K562 (cell line): Measurements from ENCODE around the gene INO80C. TPM values are rescaled to one million over a fixed set of nuclear protein-coding genes. Genes with fewer than 3 reads are reported as not detected.

ENCODE experiments used
- ATAC-seq: fragments of 200-7000 bp; cut with Tn5 transposase; 3 replicates; pipeline ENCODE4 v1.9.1; 2020; ENCODE audit warnings: moderate library complexity
- BruUV-seq: library from RNA; stranded (reverse); fragments of 400-500 nt; replicated peaks from 2 replicates; lab custom pipeline; 2021; lab: Mats Ljungman, UMichigan
- CTCF ChIA-PET: fragments of 300-600 bp; formaldehyde crosslinking; extraction: SDS; loops from one replicate; lab custom pipeline; 2021; ENCODE audit warnings: low intra/inter-chr PET ratio; lab: Yijun Ruan, JAX
- POLR2A ChIA-PET: fragments of 300-600, 350-650 bp; sonication (Branson Sonifier 250); formaldehyde crosslinking; extraction: SDS; loops from one replicate; lab custom pipeline; 2021; ENCODE audit warnings: antibody characterized with exemption, inconsistent platforms; lab: Yijun Ruan, JAX
- DNase-seq, 4 experiments: peaks; one replicate each; pipeline versions ENCODE4 v3.0.0 to v3.0.0-alpha.2; 2011 to 2018; ENCODE audit warnings: low spot score in 3 of 4, mixed read lengths in 3 of 4; ENCODE audit errors: extremely low read depth in 1 of 4
- FAIRE-seq: peaks from 2 replicates; lab custom pipeline; 2011; peaks lifted over from hg19 to GRCh38; lab: Jason Lieb, UNC
- H2AFZ ChIP-seq: 2 replicates; pipeline ENCODE4 v1.6.0; 2011; ENCODE audit warnings: low read depth, low read length, control low read depth, inconsistent platforms
- H3K27ac ChIP-seq: fragments of 200-600 bp; 3 replicates; pipeline ENCODE4 v1.8.0; 2011; ENCODE audit warnings: low read depth, mild to moderate bottlenecking, control low read depth, inconsistent platforms, low read length, moderate library complexity, mixed read lengths; ENCODE audit errors: extremely low read depth
- H3K27me3 ChIP-seq, 2 experiments: fragments of 300-600 bp in 1 of 2; 2 replicates in 1 of 2; 3 replicates in 1 of 2; pipeline versions ENCODE4 v1.6.0 to v1.8.0; 2011; ENCODE audit warnings: inconsistent platforms in 2 of 2, low read length in 2 of 2, mild to moderate bottlenecking in 1 of 2, mixed read lengths in 1 of 2, moderate library complexity in 1 of 2; ENCODE audit not compliant: control insufficient read depth in 2 of 2, insufficient read depth in 2 of 2
- H3K36me3 ChIP-seq: fragments of 300-600 bp; 3 replicates; pipeline ENCODE4 v1.8.0; 2011; ENCODE audit warnings: mild to moderate bottlenecking, low read length, inconsistent platforms; ENCODE audit not compliant: control insufficient read depth, insufficient read depth
- H3K4me1 ChIP-seq, 2 experiments: fragments of 200-600 bp in 1 of 2; replicated peaks in 1 of 2; 2 replicates in 1 of 2; 3 replicates in 1 of 2; pipeline versions ENCODE4 v1.5.1 to v1.8.0; 2011; ENCODE audit warnings: inconsistent platforms in 2 of 2, low read length in 2 of 2, mild to moderate bottlenecking in 1 of 2, mixed read lengths in 1 of 2, moderate library complexity in 1 of 2; ENCODE audit not compliant: control insufficient read depth in 2 of 2, insufficient read depth in 2 of 2
- H3K4me2 ChIP-seq: 2 replicates; pipeline ENCODE4 v1.6.1; 2011; ENCODE audit warnings: low read length, control low read depth, inconsistent platforms, mixed read lengths; ENCODE audit not compliant: insufficient read depth
- H3K4me3 ChIP-seq: fragments of 200-600 bp; sonication (generic), shearing (Covaris generic); 2 replicates; pipeline ENCODE4 v1.5.1; 2016; ENCODE audit warnings: control low read depth, inconsistent platforms
- H3K79me2 ChIP-seq: fragments of 200-600 bp; 3 replicates; pipeline ENCODE4 v1.8.0; 2011; ENCODE audit warnings: low read length, inconsistent platforms; ENCODE audit not compliant: control insufficient read depth, insufficient read depth
- H3K9ac ChIP-seq, 2 experiments: 2 replicates each; pipeline versions ENCODE4 v1.6.0 to v1.6.1; 2011; ENCODE audit warnings: low read depth in 2 of 2, low read length in 2 of 2, control low read depth in 1 of 2, inconsistent platforms in 1 of 2, mild to moderate bottlenecking in 1 of 2, mixed read lengths in 1 of 2; ENCODE audit not compliant: insufficient read depth in 1 of 2
- H3K9me1 ChIP-seq: one replicate; pipeline ENCODE4 v1.6.0; 2011; ENCODE audit warnings: inconsistent platforms, mild to moderate bottlenecking, low read length, moderate library complexity; ENCODE audit not compliant: control insufficient read depth, insufficient read depth
- H3K9me3 ChIP-seq: replicated peaks from 2 replicates; pipeline ENCODE4 v1.5.1; 2011; ENCODE audit warnings: low read depth, low read length, inconsistent platforms; ENCODE audit not compliant: control insufficient read depth, insufficient read depth
- H4K20me1 ChIP-seq: replicated peaks from 2 replicates; pipeline ENCODE4 v1.6.1; 2011; ENCODE audit warnings: low read length, inconsistent platforms, mixed read lengths; ENCODE audit not compliant: control insufficient read depth, insufficient read depth
- CREB3 ChIP-seq: fragments of 450-650 bp; conservative IDR thresholded peaks from 2 replicates; pipeline ENCODE4 v1.6.1; 2016; ENCODE audit warnings: missing genetic modification characterization, low read depth, mild to moderate bottlenecking, missing compliant biosample characterization, moderate library complexity
- TCF3 ChIP-seq: sonication (generic); formaldehyde crosslinking; IDR thresholded peaks from 2 replicates; pipeline ENCODE4 v1.4.0; 2020; ENCODE audit warnings: mild to moderate bottlenecking, missing genetic modification reagents
- TCF7 ChIP-seq: sonication (generic); IDR thresholded peaks from 2 replicates; pipeline ENCODE4 v1.6.1; 2016; ENCODE audit warnings: antibody characterized with exemption, borderline replicate concordance
- ZNF277 ChIP-seq: fragments of 250-450 bp; sonication (Bioruptor Pico); IDR thresholded peaks from 2 replicates; pipeline ENCODE4 v1.8.0; 2022; ENCODE audit warnings: inconsistent platforms, mild to moderate bottlenecking, moderate library complexity, borderline replicate concordance
- ZNF785 ChIP-seq: fragments of 250-450 bp; sonication (Bioruptor Pico); IDR thresholded peaks from 2 replicates; pipeline ENCODE4 v1.4.0; 2020; ENCODE audit warnings: mild to moderate bottlenecking
- in situ Hi-C: fragments of 300-500 bp; cut with MboI; formaldehyde crosslinking; loops from 4 replicates; pipeline ENCODE4 v1.15.0; 2018; ENCODE audit warnings: inconsistent platforms, mixed read lengths
- intact Hi-C: fragments of 100-400 bp; cut with micrococcal nuclease; formaldehyde crosslinking; loops from 2 replicates; pipeline ENCODE4 v1.14.2; 2022
- polyA plus RNA-seq, 8 experiments: library from polyadenylated mRNA; depleted of rRNA in 4 of 8; stranded (reverse) in 5 of 8; unstranded in 3 of 8; fragments of >200 nt; fragmentation: Nextera tagmentation in 2 of 8; fragmentation: Illumina TruSeq in 1 of 8; extraction: Ambion mirVana in 2 of 8; extraction: Trizol in 1 of 8; gene quantifications; 2 replicates each; pipeline versions ENCODE4 v1.2.1 to v1.2.3, GENCODE V29; 2011 to 2014; ENCODE audit warnings: inconsistent platforms in 1 of 8, missing spikeins in 1 of 8
- total RNA-seq, 7 experiments: library from RNA; depleted of rRNA in 6 of 7; stranded (reverse); fragments of >200 nt in 6 of 7; fragmentation: Illumina TruSeq in 2 of 7; extraction: Trizol in 2 of 7; gene quantifications; 2 replicates each; pipeline versions ENCODE4 v1.2.1 to v1.2.3, GENCODE V29; 2011 to 2021; ENCODE audit warnings: low replicate concordance in 1 of 7
- TF ChIP-seq, protein P1 (sequence below): fragments of 250-450 bp; sonication (Bioruptor Pico); IDR thresholded peaks from 2 replicates; pipeline ENCODE4 v1.5.0; 2022; ENCODE audit warnings: mild to moderate bottlenecking
- TF ChIP-seq, protein P2 (sequence below): fragments of 200-800 bp; sonication (Bioruptor generic); IDR thresholded peaks from 2 replicates; pipeline ENCODE4 v1.6.1; 2016; ENCODE audit warnings: missing genetic modification characterization, missing compliant biosample characterization
- TF ChIP-seq, protein P3 (sequence below): sonication (generic); formaldehyde crosslinking; IDR thresholded peaks from 2 replicates; pipeline ENCODE4 v1.8.1; 2023; ENCODE audit warnings: mild to moderate bottlenecking, missing genetic modification reagents

INO80C gene
- total and polyA plus RNA-seq, 9 of the 15 experiments (the other 6 are each of a cell fraction or from before 2014, with no cell fraction given): 14.3 to 53.3 (median 46.6) TPM

DNA sequence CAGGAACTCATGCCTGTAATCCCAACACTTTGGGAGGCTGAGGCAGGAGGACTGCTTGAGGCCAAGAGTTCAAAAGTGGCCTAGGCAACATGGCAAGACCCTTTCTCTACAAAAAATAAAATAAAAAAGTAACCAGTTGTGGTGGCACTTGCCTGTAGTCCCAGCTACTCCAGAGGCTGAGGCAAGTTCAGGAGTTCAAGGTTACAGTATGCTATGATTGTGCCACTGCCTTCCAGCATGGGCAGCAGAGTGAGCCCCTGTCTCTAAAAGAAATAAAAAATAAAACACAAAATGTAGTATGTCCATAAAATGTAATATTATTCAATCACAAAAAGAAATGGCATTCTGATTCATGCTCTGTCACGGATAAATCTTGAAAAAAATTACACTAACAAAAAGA is 11.9 kb downstream of the INO80C start (continued):
- TF ChIP-seq CREB3 (tag) (no peak), TCF3 (CRISPR knock-in tag) (no peak)

- in situ Hi-C loops: no loop called here
- DNase-seq: no peak
- no peaks in the 10 kb centered on the region for H3K79me2 ChIP-seq
- H2AFZ ChIP-seq: no peak overlapping the region
- H3K4me3 ChIP-seq: no peak overlapping the region
- no peak overlapping the region for H3K27ac ChIP-seq
- no peaks in the 10 kb centered on the region for H4K20me1 ChIP-seq
- no peaks in the 10 kb centered on the region for H3K4me1 ChIP-seq
- ChIA-PET POLR2A (no interaction called here), CTCF (no interaction called here)
- intact Hi-C loops: no loop called here
- no peaks in the 10 kb centered on the region for H3K9me3 ChIP-seq
- no peak overlapping the region for H3K4me2 ChIP-seq
- H3K9ac ChIP-seq: no peak overlapping the region
- no TSS peak for BruUV-seq
- FAIRE-seq: no peak
- H3K27me3 ChIP-seq: no peaks in the 10 kb centered on the region
- no peaks in the 10 kb centered on the region for H3K36me3 ChIP-seq
- no peaks in the 10 kb centered on the region for H3K9me1 ChIP-seq
- no peak for ATAC-seq
- TF ChIP-seq, protein P1, sequence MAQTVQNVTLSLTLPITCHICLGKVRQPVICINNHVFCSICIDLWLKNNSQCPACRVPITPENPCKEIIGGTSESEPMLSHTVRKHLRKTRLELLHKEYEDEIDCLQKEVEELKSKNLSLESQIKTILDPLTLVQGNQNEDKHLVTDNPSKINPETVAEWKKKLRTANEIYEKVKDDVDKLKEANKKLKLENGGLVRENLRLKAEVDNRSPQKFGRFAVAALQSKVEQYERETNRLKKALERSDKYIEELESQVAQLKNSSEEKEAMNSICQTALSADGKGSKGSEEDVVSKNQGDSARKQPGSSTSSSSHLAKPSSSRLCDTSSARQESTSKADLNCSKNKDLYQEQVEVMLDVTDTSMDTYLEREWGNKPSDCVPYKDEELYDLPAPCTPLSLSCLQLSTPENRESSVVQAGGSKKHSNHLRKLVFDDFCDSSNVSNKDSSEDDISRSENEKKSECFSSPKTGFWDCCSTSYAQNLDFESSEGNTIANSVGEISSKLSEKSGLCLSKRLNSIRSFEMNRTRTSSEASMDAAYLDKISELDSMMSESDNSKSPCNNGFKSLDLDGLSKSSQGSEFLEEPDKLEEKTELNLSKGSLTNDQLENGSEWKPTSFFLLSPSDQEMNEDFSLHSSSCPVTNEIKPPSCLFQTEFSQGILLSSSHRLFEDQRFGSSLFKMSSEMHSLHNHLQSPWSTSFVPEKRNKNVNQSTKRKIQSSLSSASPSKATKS (CRISPR knock-in tag): no peak
- TF ChIP-seq, protein P2, sequence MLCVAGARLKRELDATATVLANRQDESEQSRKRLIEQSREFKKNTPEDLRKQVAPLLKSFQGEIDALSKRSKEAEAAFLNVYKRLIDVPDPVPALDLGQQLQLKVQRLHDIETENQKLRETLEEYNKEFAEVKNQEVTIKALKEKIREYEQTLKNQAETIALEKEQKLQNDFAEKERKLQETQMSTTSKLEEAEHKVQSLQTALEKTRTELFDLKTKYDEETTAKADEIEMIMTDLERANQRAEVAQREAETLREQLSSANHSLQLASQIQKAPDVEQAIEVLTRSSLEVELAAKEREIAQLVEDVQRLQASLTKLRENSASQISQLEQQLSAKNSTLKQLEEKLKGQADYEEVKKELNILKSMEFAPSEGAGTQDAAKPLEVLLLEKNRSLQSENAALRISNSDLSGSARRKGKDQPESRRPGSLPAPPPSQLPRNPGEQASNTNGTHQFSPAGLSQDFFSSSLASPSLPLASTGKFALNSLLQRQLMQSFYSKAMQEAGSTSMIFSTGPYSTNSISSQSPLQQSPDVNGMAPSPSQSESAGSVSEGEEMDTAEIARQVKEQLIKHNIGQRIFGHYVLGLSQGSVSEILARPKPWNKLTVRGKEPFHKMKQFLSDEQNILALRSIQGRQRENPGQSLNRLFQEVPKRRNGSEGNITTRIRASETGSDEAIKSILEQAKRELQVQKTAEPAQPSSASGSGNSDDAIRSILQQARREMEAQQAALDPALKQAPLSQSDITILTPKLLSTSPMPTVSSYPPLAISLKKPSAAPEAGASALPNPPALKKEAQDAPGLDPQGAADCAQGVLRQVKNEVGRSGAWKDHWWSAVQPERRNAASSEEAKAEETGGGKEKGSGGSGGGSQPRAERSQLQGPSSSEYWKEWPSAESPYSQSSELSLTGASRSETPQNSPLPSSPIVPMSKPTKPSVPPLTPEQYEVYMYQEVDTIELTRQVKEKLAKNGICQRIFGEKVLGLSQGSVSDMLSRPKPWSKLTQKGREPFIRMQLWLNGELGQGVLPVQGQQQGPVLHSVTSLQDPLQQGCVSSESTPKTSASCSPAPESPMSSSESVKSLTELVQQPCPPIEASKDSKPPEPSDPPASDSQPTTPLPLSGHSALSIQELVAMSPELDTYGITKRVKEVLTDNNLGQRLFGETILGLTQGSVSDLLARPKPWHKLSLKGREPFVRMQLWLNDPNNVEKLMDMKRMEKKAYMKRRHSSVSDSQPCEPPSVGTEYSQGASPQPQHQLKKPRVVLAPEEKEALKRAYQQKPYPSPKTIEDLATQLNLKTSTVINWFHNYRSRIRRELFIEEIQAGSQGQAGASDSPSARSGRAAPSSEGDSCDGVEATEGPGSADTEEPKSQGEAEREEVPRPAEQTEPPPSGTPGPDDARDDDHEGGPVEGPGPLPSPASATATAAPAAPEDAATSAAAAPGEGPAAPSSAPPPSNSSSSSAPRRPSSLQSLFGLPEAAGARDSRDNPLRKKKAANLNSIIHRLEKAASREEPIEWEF (CRISPR knock-in tag): no peak
- TF ChIP-seq ZNF277 (CRISPR knock-in tag) (no peak), TCF7 (no peak), ZNF785 (no peak)
- TF ChIP-seq, protein P3, sequence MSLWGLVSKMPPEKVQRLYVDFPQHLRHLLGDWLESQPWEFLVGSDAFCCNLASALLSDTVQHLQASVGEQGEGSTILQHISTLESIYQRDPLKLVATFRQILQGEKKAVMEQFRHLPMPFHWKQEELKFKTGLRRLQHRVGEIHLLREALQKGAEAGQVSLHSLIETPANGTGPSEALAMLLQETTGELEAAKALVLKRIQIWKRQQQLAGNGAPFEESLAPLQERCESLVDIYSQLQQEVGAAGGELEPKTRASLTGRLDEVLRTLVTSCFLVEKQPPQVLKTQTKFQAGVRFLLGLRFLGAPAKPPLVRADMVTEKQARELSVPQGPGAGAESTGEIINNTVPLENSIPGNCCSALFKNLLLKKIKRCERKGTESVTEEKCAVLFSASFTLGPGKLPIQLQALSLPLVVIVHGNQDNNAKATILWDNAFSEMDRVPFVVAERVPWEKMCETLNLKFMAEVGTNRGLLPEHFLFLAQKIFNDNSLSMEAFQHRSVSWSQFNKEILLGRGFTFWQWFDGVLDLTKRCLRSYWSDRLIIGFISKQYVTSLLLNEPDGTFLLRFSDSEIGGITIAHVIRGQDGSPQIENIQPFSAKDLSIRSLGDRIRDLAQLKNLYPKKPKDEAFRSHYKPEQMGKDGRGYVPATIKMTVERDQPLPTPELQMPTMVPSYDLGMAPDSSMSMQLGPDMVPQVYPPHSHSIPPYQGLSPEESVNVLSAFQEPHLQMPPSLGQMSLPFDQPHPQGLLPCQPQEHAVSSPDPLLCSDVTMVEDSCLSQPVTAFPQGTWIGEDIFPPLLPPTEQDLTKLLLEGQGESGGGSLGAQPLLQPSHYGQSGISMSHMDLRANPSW (CRISPR knock-in tag): no peak
These were observed 13.7 kb downstream of the INO80C start for GRCh38 chr18:35484034-35484433.
